ENCODE measurements around the gene MOCS1.

The MOCS1 gene

GRCh38 chr6:39961178-39961577 lies 26.9 kb upstream of the MOCS1 start:
- Histone ChIP-seq H3K9me3 (ENCODE audit: insufficient read depth, low read length, severe bottlenecking) (no peaks in the 10 kb centered on the region), H4K20me1 (ENCODE audit: insufficient read depth, low read length) (no peaks in the 10 kb centered on the region), H3K36me3 (ENCODE audit: insufficient read depth, low read length) (no peaks in the 10 kb centered on the region), H3K4me2 (ENCODE audit: insufficient read depth, low read length) (no peak overlapping the region), H3K9ac (ENCODE audit: low read depth, low read length) (no peak overlapping the region), H3K79me2 (ENCODE audit: insufficient read depth, low read length) (no peaks in the 10 kb centered on the region), H3K27me3 (ENCODE audit: insufficient read depth, low read length, poor library complexity) (peaks cover 10% of the 10 kb centered on the region), H3K4me1 (ENCODE audit: insufficient read depth, low read length) (no peaks in the 10 kb centered on the region), H2AFZ (ENCODE audit: low read depth, low read length) (no peak overlapping the region), H3K4me3 (ENCODE audit: low read depth in 1 of 2, low read length in 2 of 2) (no peak overlapping the region), H3K27ac (ENCODE audit: low read length) (no peak overlapping the region)
- ATAC-seq (ENCODE audit: insufficient read depth, low read depth) (no peak), DNase-seq (no peak)
- no peak for TF ChIP-seq EZH2 (IDR thresholded peaks at IDR 0.05; ENCODE audit: borderline replicate concordance, low read depth, low read length, severe bottlenecking)
- TF ChIP-seq, protein P1, sequence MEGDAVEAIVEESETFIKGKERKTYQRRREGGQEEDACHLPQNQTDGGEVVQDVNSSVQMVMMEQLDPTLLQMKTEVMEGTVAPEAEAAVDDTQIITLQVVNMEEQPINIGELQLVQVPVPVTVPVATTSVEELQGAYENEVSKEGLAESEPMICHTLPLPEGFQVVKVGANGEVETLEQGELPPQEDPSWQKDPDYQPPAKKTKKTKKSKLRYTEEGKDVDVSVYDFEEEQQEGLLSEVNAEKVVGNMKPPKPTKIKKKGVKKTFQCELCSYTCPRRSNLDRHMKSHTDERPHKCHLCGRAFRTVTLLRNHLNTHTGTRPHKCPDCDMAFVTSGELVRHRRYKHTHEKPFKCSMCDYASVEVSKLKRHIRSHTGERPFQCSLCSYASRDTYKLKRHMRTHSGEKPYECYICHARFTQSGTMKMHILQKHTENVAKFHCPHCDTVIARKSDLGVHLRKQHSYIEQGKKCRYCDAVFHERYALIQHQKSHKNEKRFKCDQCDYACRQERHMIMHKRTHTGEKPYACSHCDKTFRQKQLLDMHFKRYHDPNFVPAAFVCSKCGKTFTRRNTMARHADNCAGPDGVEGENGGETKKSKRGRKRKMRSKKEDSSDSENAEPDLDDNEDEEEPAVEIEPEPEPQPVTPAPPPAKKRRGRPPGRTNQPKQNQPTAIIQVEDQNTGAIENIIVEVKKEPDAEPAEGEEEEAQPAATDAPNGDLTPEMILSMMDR (IDR thresholded peaks at IDR 0.05; ENCODE audit: borderline replicate concordance, extremely low read depth, low read length, poor library complexity, severe bottlenecking) = no peak

- Histone ChIP-seq H3K36me3 (ENCODE audit: insufficient read depth, low read length) (no peaks in the 10 kb centered on the region), H3K4me2 (ENCODE audit: insufficient read depth, low read length) (no peak overlapping the region), H3K4me3 (ENCODE audit: low read depth in 1 of 2, low read length in 2 of 2) (no peak overlapping the region), H3K9ac (ENCODE audit: low read depth, low read length) (no peak overlapping the region), H3K27me3 (ENCODE audit: insufficient read depth, low read length, poor library complexity) (peaks cover under 1% of the 10 kb centered on the region), H2AFZ (ENCODE audit: low read depth, low read length) (no peak overlapping the region), H3K4me1 (ENCODE audit: insufficient read depth, low read length) (no peaks in the 10 kb centered on the region), H3K9me3 (ENCODE audit: insufficient read depth, low read length, severe bottlenecking) (no peaks in the 10 kb centered on the region), H4K20me1 (ENCODE audit: insufficient read depth, low read length) (no peaks in the 10 kb centered on the region), H3K27ac (ENCODE audit: low read length) (no peak overlapping the region), H3K79me2 (ENCODE audit: insufficient read depth, low read length) (no peaks in the 10 kb centered on the region)
- ATAC-seq (ENCODE audit: insufficient read depth, low read depth) = no peak
- TF ChIP-seq, protein P1 (IDR thresholded peaks at IDR 0.05; ENCODE audit: borderline replicate concordance, extremely low read depth, low read length, poor library complexity, severe bottlenecking) = no peak
- TF ChIP-seq EZH2 (IDR thresholded peaks at IDR 0.05; ENCODE audit: borderline replicate concordance, low read depth, low read length, severe bottlenecking) = no peak
- no peak for DNase-seq
Measured at GRCh38 chr6:39958947-39959346, 24.7 kb upstream of the MOCS1 start.

DNA sequence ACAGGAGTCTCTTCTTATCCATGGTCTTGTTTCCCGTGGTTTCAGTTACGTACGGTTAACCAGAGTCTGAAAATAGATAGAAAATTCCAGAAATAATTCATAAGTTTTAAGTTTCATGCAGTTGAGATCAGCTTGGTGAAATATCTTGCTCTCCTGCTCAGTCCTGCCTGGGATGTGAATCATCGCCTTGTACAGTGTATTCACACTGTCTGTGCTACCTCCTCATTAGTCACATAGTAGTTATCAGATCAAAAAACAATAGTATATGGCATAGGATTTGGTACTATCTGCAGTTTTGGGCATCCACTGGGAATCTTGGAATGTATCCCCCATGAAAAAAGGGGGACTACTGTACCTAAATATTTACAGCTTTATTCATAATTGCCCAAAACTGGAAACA lies 22.7 kb upstream of the MOCS1 start:
- no peak for TF ChIP-seq EZH2 (IDR thresholded peaks at IDR 0.05; ENCODE audit: borderline replicate concordance, low read depth, low read length, severe bottlenecking)
- TF ChIP-seq, protein P1 (IDR thresholded peaks at IDR 0.05; ENCODE audit: borderline replicate concordance, extremely low read depth, low read length, poor library complexity, severe bottlenecking) = no peak
- no peak overlapping the region for H3K27ac ChIP-seq (ENCODE audit: low read length)
- no peaks in the 10 kb centered on the region for H3K36me3 ChIP-seq (ENCODE audit: insufficient read depth, low read length)
- H4K20me1 ChIP-seq (ENCODE audit: insufficient read depth, low read length) = no peaks in the 10 kb centered on the region
- no peaks in the 10 kb centered on the region for H3K4me1 ChIP-seq (ENCODE audit: insufficient read depth, low read length)
- no peak overlapping the region for H3K4me3 ChIP-seq (ENCODE audit: low read depth in 1 of 2, low read length in 2 of 2)
- ATAC-seq (ENCODE audit: insufficient read depth, low read depth) (no peak), DNase-seq (no peak)
- no peaks in the 10 kb centered on the region for H3K27me3 ChIP-seq (ENCODE audit: insufficient read depth, low read length, poor library complexity)
- H3K4me2 ChIP-seq (ENCODE audit: insufficient read depth, low read length) = no peak overlapping the region
- no peaks in the 10 kb centered on the region for H3K9me3 ChIP-seq (ENCODE audit: insufficient read depth, low read length, severe bottlenecking)
- H2AFZ ChIP-seq (ENCODE audit: low read depth, low read length) = no peak overlapping the region
- H3K79me2 ChIP-seq (ENCODE audit: insufficient read depth, low read length) = no peaks in the 10 kb centered on the region
- H3K9ac ChIP-seq (ENCODE audit: low read depth, low read length) = no peak overlapping the region

DNA sequence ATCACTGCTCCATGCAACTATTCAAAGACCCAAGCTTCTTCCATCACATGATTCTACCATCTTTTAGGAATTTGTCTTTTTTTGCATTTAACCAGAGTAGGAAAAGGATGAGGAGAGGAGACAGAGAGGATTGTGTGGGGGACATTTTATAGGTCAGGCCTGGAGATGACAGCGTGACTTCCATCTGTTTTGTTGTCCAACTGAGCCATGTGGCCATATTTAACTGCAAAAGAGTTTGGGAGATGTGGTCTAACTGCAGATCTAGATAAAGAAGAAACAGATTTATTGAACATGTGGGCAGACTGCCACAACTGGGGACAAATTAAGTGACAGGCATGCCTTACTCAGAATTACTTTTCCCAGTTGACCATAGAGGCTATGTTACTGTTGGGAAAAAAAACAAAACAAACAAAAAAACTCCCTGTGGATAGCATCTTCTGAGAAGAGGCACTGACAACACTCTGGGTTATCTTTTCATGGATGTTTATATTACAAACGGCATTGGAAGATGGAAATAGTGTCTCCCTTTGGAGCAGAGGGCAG lies 18.9 kb upstream of the MOCS1 start:
- no peak for TF ChIP-seq EZH2 (IDR thresholded peaks at IDR 0.05; ENCODE audit: borderline replicate concordance, low read depth, low read length, severe bottlenecking)
- TF ChIP-seq, protein P1 (IDR thresholded peaks at IDR 0.05; ENCODE audit: borderline replicate concordance, extremely low read depth, low read length, poor library complexity, severe bottlenecking) = no peak
- Histone ChIP-seq H3K4me2 (ENCODE audit: insufficient read depth, low read length) (no peak overlapping the region), H3K4me3 (ENCODE audit: low read depth in 1 of 2, low read length in 2 of 2) (no peak overlapping the region), H3K27me3 (ENCODE audit: insufficient read depth, low read length, poor library complexity) (no peaks in the 10 kb centered on the region), H3K9me3 (ENCODE audit: insufficient read depth, low read length, severe bottlenecking) (no peaks in the 10 kb centered on the region), H3K9ac (ENCODE audit: low read depth, low read length) (no peak overlapping the region), H3K4me1 (ENCODE audit: insufficient read depth, low read length) (no peaks in the 10 kb centered on the region), H4K20me1 (ENCODE audit: insufficient read depth, low read length) (no peaks in the 10 kb centered on the region), H3K79me2 (ENCODE audit: insufficient read depth, low read length) (no peaks in the 10 kb centered on the region), H2AFZ (ENCODE audit: low read depth, low read length) (no peak overlapping the region), H3K27ac (ENCODE audit: low read length) (no peak overlapping the region), H3K36me3 (ENCODE audit: insufficient read depth, low read length) (no peaks in the 10 kb centered on the region)
- DNase-seq (no peak), ATAC-seq (ENCODE audit: insufficient read depth, low read depth) (no peak)

Data from DND-41 (cell line).